Measurements from ENCODE around the gene PRR5. TPM values are rescaled to one million over a fixed set of nuclear protein-coding genes. Genes with fewer than 3 reads are reported as not detected.
A peak's percentile ranks its signal among the peaks of the same experiment; 100 is the strongest.

The PRR5 gene
- total and polyA plus RNA-seq, 2 donors (not counting 1 experiment from before 2014, with no cell fraction given): 18.4 to 36.1 TPM

GRCh38 chr22:44683237-44683636, 18.8 kb upstream of the PRR5 start:
- peaks cover 30% of the 10 kb centered on the region for H3K4me1 Mint-ChIP-seq

GRCh38 chr22:44683881-44684280, 18.1 kb upstream of the PRR5 start:
- Mint-ChIP-seq H3K4me1 (peaks cover 30% of the 10 kb centered on the region), H3K27me3 (peaks cover 7% of the 10 kb centered on the region), H3K9me3 (ENCODE audit: insufficient read depth) (no peaks in the 10 kb centered on the region), H3K4me3 (no peak overlapping the region), H3K27ac (no peak overlapping the region)
- no peak overlapping the region for H3K9ac ChIP-seq (ENCODE audit: low read length)
- H3K27ac ChIP-seq (ENCODE audit: low read length in 2 of 2): no peak overlapping the region
- H4K20me1 ChIP-seq (ENCODE audit: control insufficient read depth, insufficient read depth, low read length, poor library complexity, severe bottlenecking): no peaks in the 10 kb centered on the region
- peaks cover 0 to 2% (median 0%) of the 10 kb centered on the region in 4 experiments for H3K27me3 ChIP-seq (replicated peaks in 1 of 4; ENCODE audit: control extremely low read depth in 1 of 4, control insufficient read depth in 3 of 4, insufficient read depth in 4 of 4, low read length in 3 of 4)
- no peaks in the 10 kb centered on the region for H3K9me3 ChIP-seq (ENCODE audit: control extremely low read depth in 1 of 3, control insufficient read depth in 2 of 3, insufficient read depth in 1 of 3, low read length in 2 of 3)
- no peak overlapping the region for H3K4me3 ChIP-seq (ENCODE audit: control extremely low read depth in 1 of 5, extremely low read depth in 1 of 5, insufficient read depth in 1 of 5, low read depth in 2 of 5, low read length in 4 of 5)
- peaks cover 14 to 49% of the 10 kb centered on the region in 2 donors for H3K4me1 ChIP-seq (ENCODE audit: control insufficient read depth in 2 of 2, insufficient read depth in 2 of 2, low read length in 2 of 2)
- H3K36me3 ChIP-seq (replicated peaks in 1 of 2; ENCODE audit: control extremely low read depth in 1 of 2, control insufficient read depth in 1 of 2, extremely low read depth in 1 of 2, insufficient read depth in 2 of 2, low read length in 1 of 2): no peaks in the 10 kb centered on the region
- ATAC-seq (ENCODE audit: low read depth) (no peak), DNase-seq (no peak)
- H3K79me2 ChIP-seq (ENCODE audit: control insufficient read depth, insufficient read depth, low read length): no peaks in the 10 kb centered on the region
- CTCF ChIA-PET: interaction anchor here (0.8 to 2.4 kb wide), 9 partner anchors 10 to 51 kb away, joined by 3 to 11 read pairs (median 5); no protein-coding TSS in a partner anchor
- intact Hi-C loops (cut with micrococcal nuclease): no loop called here
- no peak for TF ChIP-seq CTCF (IDR thresholded peaks at IDR 0.05)
- no peak for TF ChIP-seq EZH2 (IDR thresholded peaks at IDR 0.05; ENCODE audit: borderline replicate concordance, insufficient read depth, low read depth, low read length, poor library complexity, severe bottlenecking)
- WGBS (ENCODE audit: insufficient coverage): 64% methylated on average over 4 of the region's 8 CpGs
- POLR2A ChIA-PET: no interaction called here
- H2AFZ ChIP-seq (ENCODE audit: insufficient read depth, low read depth, low read length, poor library complexity, severe bottlenecking): no peak overlapping the region
- peak overlapping the region; percentile 17 for H3K4me2 ChIP-seq (replicated peaks; ENCODE audit: low read depth, low read length, poor library complexity, severe bottlenecking)

More at GRCh38 chr22:44683237-44683636, 18.8 kb upstream of the PRR5 start:
- 0% methylated on average over 3 of the region's 5 CpGs for WGBS (ENCODE audit: insufficient coverage)
- peaks cover 0 to 2% (median 0%) of the 10 kb centered on the region in 4 experiments for H3K27me3 ChIP-seq (replicated peaks in 1 of 4; ENCODE audit: control extremely low read depth in 1 of 4, control insufficient read depth in 3 of 4, insufficient read depth in 4 of 4, low read length in 3 of 4)
- H3K36me3 ChIP-seq (replicated peaks in 1 of 2; ENCODE audit: control extremely low read depth in 1 of 2, control insufficient read depth in 1 of 2, extremely low read depth in 1 of 2, insufficient read depth in 2 of 2, low read length in 1 of 2): no peaks in the 10 kb centered on the region
- Mint-ChIP-seq H3K27ac (no peak overlapping the region), H3K9me3 (ENCODE audit: insufficient read depth) (no peaks in the 10 kb centered on the region), H3K27me3 (peaks cover 8% of the 10 kb centered on the region), H3K4me3 (no peak overlapping the region)
- H3K79me2 ChIP-seq (ENCODE audit: control insufficient read depth, insufficient read depth, low read length): no peaks in the 10 kb centered on the region
- intact Hi-C loops (cut with micrococcal nuclease): no loop called here
- DNase-seq (no peak), ATAC-seq (ENCODE audit: low read depth) (no peak)
- peak overlapping the region; percentile 17 for H3K4me2 ChIP-seq (replicated peaks; ENCODE audit: low read depth, low read length, poor library complexity, severe bottlenecking)
- no peak for TF ChIP-seq EZH2 (IDR thresholded peaks at IDR 0.05; ENCODE audit: borderline replicate concordance, insufficient read depth, low read depth, low read length, poor library complexity, severe bottlenecking)
- TF ChIP-seq CTCF (IDR thresholded peaks at IDR 0.05): no peak
- peaks cover 14 to 49% of the 10 kb centered on the region in 2 donors for H3K4me1 ChIP-seq (ENCODE audit: control insufficient read depth in 2 of 2, insufficient read depth in 2 of 2, low read length in 2 of 2)
- ChIA-PET POLR2A (no interaction called here), CTCF (interaction anchor here (1.1 to 2.4 kb wide), 4 partner anchors 18 to 690 kb away, joined by 3 to 11 read pairs (median 4); no protein-coding TSS in a partner anchor)
- no peak overlapping the region for H3K27ac ChIP-seq (ENCODE audit: low read length in 2 of 2)
- H2AFZ ChIP-seq (ENCODE audit: insufficient read depth, low read depth, low read length, poor library complexity, severe bottlenecking): no peak overlapping the region
- no peaks in the 10 kb centered on the region for H3K9me3 ChIP-seq (ENCODE audit: control extremely low read depth in 1 of 3, control insufficient read depth in 2 of 3, insufficient read depth in 1 of 3, low read length in 2 of 3)
- H4K20me1 ChIP-seq (ENCODE audit: control insufficient read depth, insufficient read depth, low read length, poor library complexity, severe bottlenecking): no peaks in the 10 kb centered on the region
- no peak overlapping the region for H3K4me3 ChIP-seq (ENCODE audit: control extremely low read depth in 1 of 5, extremely low read depth in 1 of 5, insufficient read depth in 1 of 5, low read depth in 2 of 5, low read length in 4 of 5)
- H3K9ac ChIP-seq (ENCODE audit: low read length): no peak overlapping the region

Data from B cell (primary cell).